COLO829 (cell line): Measurements from ENCODE around the gene NIF3L1.
"Not testable (repeated sequence)": the region's sequence is repeated elsewhere in the genome, so short reads cannot be mapped to it uniquely, and the experiment has no call there.

Experiments used
- DNase-seq: peaks from one replicate; pipeline ENCODE4 v3.0.0; 2012; ENCODE audit warnings: low spot score

Gene NIF3L1

DNA sequence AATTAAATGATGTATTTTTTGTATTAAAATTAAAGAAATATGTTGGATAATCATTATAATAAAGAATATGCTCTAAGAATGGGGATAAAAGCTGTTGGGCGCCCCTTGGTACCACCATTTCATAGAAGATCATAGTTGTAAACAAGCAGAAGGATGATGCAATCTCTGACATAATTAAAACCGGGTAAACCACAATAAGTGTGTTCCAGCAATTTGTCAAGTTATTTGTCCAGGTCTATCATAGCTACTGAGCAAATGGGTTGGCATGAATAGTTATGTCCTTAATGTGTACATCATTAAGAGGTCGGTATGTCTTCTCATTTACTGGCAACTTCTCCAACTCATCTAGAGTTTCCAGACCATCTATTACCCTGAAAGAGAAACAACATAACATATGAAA is 18.0 kb upstream of the NIF3L1 start:
- no peak for DNase-seq

DNA sequence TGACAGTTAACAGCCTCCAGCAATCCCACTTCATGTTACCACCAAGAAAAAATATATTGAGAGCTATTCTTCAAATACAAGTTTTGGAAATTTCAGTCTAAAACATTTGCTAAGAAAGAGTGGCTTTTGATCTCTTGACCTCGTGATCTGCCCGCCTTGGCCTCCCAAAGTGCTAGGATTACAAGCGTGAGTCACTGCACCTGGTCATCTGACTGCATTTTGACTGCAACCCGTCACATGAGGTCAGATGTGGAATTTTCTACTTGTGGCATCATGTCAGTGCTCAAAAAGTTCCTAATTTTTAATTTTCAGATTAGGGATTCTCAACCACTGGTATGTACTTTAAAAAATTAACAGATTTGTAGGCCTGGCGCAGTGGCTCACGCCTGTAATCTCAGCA is 15.6 kb upstream of the NIF3L1 start:
- DNase-seq, result no peak

DNA sequence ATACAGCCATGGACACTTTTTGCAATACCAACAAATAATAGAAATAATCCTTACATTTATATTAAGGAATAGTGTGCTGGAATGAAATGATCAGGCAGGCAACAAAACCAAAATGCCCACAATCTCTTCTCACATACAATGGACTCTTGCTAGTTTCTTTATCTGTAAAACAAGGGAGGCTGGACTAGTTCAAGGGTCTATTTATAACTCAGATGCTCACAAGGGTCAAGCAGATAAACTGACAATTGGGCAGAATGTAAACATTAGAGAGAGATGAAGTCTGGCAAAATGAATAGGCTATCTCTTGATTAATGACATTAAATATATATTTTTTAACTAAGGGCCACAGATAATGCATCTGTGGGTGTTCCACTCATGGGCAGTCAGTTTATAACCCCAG is 11.7 kb upstream of the NIF3L1 start:
- DNase-seq, result no peak

DNA sequence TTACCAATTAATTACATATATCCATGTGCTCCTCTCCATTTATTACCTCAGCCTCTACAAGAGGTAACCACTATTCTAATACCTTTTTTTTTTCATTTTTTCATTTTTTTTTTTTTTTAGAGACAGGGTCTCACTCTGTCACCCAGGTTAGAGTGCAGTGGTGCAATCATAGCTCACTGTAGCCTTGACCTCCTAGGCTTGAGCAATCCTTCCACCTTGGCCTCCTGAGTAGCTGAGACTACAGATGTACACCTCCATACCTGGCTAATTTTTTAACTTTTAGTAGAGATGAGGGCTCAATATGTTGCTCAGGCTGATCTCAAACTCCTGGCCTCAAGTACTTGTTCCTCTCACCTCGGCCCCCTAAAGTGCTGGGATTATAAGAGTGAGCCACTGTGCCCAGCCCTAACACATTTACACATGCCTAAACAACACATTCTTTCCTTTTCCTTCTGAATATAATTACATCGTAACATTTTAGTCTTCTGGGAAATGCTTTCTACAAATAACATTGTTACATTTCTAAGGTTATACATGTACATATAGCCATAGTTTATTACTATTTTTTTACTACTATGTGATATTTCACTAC is 10.8 kb upstream of the NIF3L1 start:
- DNase-seq, result no peak

DNA sequence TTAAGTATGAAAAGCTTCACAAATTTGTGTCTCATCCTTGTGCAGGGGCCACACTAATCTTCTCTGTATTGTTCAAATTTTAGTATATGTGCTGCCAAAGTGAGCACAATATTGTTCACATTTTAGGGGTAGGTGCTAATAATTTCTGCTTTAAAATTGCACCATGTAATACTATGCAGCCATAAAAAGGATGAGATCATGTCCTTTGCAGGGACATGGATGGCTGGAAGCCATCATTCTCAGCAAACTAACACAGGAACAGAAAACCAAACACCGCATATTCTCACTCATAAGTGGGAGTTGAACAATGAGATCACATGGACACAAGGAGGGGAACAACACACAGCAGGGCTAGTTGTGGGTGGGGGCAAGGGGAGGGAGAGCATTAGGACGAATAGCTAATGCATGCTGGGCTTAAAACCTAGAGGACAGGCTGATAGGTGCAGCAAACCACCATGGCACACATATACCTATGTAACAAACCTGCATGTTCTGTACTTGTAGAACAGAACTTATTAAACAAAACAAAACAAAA is 7.4 kb upstream of the NIF3L1 start:
- DNase-seq, result not testable (repeated sequence)

DNA sequence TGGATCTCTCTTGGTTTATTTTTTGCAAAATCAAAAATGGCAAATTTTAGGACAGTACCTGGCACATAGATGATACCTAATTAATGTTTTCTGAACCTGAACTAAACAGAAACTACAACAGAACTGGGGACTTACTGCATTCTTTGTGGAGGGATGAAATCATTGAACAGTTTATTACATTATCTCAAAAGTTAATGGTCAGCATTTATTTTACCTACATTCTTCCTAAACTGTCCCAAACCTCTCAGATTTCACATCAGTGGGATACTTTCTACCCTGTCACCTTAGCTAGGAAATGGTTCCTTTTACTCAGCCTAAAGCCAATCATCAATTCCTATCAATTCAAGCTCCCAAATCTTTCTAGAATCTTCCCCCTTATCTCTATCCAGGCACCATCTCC is 10.3 kb downstream of the NIF3L1 start:
- no peak for DNase-seq

DNA sequence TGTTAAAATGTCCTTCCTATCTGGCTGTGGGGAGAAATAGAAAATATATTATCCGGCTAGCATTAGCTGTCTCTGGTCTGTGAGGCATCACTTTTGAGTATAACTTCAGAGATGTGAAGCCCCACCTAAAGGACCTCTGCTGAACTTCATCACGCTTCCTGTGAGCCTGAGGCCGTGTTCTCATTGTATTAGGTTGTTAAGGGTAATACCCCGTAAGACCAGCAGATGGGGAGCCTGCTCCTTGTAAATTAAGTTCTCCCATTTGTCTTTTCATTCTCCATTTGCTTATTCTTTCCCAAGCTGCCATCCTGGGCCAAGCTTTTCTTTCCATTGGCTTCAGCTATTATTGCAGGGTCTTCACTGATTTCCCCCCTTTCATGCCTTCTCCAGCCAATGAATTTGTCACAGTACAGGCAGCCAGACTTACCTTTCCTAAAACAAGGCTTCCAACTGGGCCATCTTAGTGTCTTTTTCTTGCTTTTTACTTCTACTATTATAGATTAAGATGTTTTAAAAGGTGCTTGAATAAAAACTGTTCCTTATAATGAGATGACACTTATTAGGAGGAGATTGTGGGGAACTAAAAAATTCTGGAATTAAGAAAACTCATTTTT is 12.4 kb downstream of the NIF3L1 start:
- peak; percentile 94 for DNase-seq

DNA sequence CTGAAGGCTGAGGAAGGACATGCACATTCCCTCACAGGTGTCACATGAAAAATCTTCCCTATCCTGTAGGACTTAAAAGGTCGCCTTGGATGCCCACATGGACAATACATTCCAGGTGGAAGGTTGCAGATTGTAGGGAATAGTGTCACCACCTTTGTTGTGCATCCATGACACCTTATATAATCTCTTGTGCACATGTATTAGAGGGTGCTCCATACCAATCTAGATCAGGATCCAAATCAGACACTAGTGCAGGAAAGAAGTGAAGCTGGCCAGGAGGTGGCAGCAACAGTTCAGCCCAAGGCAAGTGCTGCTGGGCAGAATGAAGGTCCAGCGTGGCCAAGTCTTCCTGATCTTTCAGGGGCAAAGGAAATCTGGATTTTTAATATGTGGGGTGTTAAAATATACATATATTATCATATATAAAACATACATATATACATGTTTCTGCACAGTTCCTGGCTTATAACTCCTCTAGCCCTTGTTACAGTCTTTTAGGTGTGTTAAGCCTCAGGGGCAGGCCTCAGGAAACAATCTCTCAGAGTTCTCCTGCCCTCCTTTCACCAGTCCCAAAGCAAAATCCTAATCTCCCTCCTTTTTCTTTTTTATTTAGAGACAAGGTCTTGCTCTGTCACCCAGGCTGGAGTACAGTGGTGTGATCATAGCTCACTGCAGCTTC is 16.6 kb downstream of the NIF3L1 start:
- peak; percentile 49 for DNase-seq

DNA sequence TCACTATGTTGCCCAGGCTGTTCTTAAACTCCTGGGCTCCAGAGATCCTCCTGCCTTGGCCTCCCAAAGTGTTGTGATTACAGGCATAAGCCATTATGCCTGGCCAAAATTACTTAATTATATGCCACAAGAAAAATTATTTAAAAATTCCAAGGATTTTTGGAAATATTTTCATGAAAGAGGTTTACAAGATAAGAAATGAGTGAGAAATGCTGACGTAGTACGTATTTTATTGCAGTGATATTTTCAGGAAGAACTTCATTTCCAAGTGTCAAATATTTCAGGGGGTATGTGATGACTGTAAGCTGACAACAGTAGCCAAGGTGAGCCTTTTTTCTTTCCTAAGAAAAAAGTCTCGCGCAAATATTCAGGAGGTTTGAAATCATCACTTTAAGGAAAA is 20.8 kb downstream of the NIF3L1 start:
- no peak for DNase-seq

DNA sequence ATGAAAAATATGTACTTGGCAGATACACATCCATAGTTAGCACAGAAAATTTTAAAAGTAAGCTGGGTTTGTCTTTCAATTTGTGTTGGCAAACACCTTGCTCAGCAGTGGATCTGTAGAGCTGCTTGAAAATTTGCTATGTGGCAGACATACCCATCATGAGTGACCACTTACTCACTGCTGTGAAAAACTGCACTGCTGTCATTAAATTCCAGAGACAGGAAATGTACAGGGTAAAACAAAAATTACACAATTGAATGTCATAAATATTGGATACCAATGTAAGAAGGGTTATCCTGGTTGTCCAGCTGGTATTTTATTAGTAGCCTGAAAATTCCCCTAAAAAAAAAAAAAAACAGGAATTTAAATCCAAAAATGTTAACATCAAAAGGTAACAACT is 24.5 kb downstream of the NIF3L1 start:
- DNase-seq, result no peak

DNA sequence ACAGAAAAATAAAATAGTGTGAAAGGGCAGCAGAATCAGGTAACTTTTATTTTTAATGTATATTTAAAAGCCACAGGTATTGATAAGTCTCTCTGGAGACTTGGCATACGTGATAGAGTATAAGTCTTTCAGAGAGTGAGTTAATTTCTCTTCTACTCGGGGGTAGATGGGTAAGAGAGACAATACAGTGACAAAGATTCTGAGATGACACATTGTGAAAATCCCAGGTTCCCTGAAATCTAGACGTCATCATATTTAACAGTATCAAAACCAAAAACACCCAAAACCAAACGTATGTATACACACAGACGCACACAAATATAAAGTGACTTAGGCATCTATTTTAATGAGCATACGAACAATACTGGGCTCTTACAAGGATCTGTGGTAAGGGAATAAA is 33.3 kb downstream of the NIF3L1 start:
- no peak for DNase-seq

DNA sequence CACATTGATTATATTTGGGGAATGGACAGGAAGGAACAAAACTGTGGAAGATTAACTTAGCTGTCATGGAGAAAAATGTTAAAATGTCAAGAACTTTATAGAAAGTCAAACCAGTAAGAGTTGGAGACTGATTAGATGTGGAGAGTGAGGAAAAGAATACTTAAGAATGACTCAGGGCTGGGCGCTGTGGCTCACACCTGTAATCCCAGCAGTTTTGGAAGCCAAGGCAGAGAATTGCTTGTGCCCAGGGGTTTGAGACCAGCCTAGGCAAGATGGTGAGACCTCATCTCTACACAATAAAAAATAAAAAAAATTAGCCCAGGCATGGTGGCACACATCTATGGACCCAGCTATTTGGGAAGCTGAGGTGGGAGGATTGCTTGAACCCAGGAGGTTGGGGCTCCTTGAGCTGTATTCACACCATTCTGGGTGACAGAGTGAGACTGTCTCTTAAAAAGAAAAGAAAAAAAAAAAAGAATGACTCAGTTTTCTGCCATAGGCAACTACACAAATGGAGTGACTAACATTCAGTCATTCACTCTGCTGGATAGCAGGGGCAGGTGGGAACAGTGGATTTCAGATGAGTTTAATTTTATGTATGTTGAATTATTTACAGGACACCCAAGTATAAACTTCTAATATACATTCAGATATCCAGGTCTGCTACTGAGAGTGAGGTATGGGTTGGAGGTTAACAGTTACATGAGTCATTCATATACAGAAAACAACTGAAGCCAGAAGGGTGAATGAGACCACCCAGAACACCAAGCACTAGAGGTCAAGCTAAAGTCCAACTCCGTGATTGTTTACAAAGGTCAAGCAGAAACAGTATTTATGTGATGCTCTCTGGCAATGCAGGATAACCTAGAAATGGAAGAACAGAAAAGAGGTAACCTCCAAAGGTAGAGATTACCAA is 40.4 kb downstream of the NIF3L1 start:
- no peak for DNase-seq

DNA sequence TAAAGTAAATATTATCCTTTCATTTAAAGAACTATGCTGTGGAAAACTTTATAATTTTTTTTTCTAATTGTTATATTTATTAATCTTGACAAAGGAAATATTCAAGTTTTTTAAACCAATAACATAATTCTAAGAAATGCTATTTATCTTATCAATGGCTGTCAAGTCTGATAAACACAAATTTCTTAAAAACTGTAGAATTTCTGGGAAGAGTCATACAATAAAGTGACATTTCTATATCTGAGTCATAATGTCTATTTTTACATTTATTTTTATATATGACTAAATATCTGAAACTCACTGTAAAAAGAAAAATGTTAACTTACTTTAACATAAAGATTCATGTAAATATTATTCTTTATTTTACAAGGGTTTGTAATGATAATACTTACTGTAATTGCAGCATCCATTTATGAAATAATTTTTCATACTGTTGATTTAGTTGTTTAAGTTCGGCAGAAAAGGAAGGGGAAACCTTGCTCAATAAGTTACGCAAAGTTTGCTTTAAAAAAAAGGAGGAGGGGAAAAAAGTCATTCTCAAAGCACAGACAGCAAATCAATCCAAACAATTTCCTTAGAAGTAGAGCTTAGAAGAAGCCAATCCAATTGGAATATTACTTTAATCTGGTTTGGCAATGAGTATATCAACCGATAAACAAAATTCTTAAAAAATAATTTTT is 41.9 kb downstream of the NIF3L1 start:
- no peak for DNase-seq

DNA sequence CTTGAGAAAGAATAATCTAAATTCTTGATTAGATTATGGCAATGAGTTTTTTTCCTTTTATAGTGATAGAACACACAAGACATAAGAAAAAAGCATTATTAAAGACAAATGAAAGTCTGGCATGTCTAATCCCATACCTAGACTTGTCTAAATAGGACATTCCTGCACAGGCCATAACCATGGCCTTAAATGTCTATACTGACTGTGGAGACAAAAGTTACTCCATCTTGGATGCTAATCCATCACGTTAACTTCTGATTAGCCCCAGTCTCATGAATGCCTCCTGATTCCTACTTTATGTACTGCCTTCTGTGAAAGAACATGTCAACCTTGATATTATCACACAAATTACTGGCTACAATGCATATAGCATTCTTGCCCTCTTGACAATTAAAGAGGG is 50.7 kb downstream of the NIF3L1 start:
- no peak for DNase-seq

DNA sequence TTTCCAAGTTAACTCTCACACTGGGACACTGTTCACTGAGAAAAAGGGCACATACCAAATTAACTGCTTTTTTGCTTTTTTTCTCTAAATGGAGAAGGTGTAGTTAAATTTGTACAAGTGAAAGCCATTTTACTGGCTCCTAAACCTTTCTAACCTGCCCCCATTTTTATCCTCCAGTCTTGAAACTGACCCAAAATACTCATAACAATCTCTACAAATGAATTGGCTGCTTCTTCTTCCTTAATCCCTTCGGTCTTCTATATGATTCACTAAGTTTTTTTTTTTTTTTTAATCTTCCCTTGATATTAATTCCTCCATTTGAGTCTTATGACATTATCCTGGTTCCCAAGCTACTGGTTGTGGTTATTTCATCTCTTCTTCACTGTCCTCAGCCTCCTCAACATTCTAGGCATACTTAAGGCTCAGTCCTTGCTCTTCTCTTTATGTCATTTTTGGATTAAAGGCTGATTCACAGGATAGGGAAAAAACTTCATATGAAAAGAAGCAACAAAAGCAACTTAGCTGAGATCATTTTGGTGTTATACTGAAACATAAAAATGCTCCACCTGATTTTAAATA is 54.4 kb downstream of the NIF3L1 start:
- no peak for DNase-seq

DNA sequence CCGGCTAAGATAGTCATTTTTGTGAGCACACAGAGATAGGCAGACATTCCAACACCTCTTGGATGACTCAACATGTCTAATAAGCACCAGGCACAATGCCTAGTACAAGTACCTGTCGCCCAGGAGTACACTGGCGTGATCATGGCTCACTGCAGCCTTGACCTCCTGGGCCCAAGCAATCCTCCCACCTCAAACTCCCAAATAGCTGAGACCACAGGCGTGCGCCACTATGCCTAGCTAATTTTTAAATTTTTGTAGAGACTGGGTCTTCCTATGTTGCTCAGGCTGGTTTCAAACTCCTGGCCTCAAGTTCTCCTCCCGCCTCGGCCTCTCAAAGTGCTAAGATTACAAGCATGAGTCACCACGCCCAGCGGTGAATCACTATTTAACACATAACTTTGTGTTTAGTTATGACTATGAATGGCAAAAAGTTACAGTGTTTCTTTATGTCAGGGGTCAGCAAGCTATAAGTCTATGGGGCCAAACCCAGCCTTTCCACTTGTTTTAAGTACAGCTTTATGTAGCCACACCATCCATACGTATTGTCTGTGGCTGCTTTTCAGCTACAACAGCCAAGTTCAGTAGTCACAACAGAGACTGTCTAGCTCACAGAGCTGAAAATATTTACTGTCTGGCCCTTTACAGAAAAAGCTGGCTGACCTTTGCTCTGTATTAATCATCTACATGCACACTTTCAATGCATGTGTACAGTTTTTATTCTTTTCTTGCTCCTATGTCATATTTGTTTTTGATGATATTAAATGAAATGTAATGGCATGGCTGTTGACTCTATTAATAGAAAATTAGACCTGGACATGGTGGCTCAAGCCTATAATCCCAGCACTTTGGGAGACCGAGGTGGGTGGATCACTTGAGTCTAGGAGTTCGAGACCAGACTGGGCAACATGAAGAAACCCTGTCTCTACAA is 55.6 kb downstream of the NIF3L1 start:
- peak; percentile 65 for DNase-seq

DNA sequence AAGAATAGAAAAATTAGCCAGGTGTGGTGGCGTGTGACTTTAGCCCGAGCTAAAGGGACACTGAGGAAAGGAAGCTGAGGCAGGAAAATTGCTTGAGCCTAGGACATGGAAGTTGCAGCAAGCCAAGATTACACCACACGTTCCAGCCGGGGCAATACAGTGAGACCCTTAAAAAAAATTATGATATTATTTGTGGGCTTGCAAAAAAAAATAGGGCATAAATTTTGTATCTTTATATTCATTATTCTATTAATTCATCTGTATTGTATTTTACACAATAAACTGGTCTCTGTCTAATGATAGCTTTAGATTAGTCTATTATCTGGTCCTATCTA is 56.2 kb downstream of the NIF3L1 start:
- DNase-seq, result no peak

DNA sequence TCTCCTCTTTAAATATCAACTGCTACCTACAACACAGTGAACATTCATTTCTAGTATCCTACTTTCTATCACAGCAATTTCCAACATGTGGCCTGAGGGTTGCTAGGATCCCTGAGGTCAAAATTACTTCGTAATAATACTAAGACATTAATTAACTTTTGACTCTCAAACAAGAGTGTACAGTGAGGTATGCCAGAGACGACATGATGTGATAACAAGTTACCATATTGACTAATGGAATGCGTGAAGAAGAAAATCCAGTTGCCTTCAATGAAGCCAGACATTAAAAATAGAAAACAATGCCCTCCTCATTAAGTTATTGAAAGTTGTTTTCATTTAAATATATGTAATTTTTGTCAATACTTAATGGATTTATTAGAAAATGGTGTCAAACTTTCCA is 61.2 kb downstream of the NIF3L1 start:
- no peak for DNase-seq
